GM12878 (cell line): ENCODE data around the gene OR10V1.

Experiments used
- EGR1 ChIP-seq, 2 experiments: IDR thresholded peaks; 1 replicate in 1 of 2; 2 replicates in 1 of 2; pipeline ENCODE4 v1.6.1; 2011 to 2012; ENCODE audit warnings: low read depth in 2 of 2, low read length in 2 of 2, borderline replicate concordance in 1 of 2, mild to moderate bottlenecking in 1 of 2, moderate library complexity in 1 of 2
- EZH2 ChIP-seq: IDR thresholded peaks from 2 replicates; pipeline ENCODE4 v1.6.1; 2012; ENCODE audit warnings: low read depth, mild to moderate bottlenecking, control low read depth, inconsistent platforms, low read length, borderline replicate concordance; ENCODE audit not compliant: control insufficient read depth
- GABPA ChIP-seq: IDR thresholded peaks from 2 replicates; pipeline ENCODE4 v1.6.1; 2014; ENCODE audit warnings: antibody characterized with exemption, low read depth, mild to moderate bottlenecking, inconsistent platforms
- MEF2A ChIP-seq: IDR thresholded peaks from 2 replicates; pipeline ENCODE4 v1.6.1; 2011; ENCODE audit warnings: low read depth, mild to moderate bottlenecking, low read length, moderate library complexity; ENCODE audit not compliant: insufficient read depth
- MTA2 ChIP-seq: fragments of 450-650 bp; IDR thresholded peaks from 2 replicates; pipeline ENCODE4 v1.6.1; 2016; ENCODE audit warnings: low read depth, mild to moderate bottlenecking, moderate library complexity
- MYC ChIP-seq: IDR thresholded peaks from 2 replicates; pipeline ENCODE4 v1.6.1; 2011; ENCODE audit warnings: mild to moderate bottlenecking, low read length, moderate library complexity, inconsistent platforms; ENCODE audit not compliant: insufficient read depth, insufficient replicate concordance, insufficient read length, severe bottlenecking
- NFIC ChIP-seq: IDR thresholded peaks from 2 replicates; pipeline ENCODE4 v1.6.1; 2012; ENCODE audit warnings: low read depth, mild to moderate bottlenecking, inconsistent platforms, low read length, moderate library complexity
- POLR2AphosphoS5 ChIP-seq: IDR thresholded peaks from 2 replicates; pipeline ENCODE4 v1.6.1; 2011; ENCODE audit warnings: mild to moderate bottlenecking, low read length, inconsistent platforms
- RAD21 ChIP-seq: IDR thresholded peaks from 2 replicates; pipeline ENCODE4 v1.6.1; 2011; ENCODE audit warnings: mild to moderate bottlenecking, low read depth, low read length, moderate library complexity; ENCODE audit not compliant: insufficient read depth
- SIN3A ChIP-seq: IDR thresholded peaks from 2 replicates; pipeline ENCODE4 v1.6.1; 2012; ENCODE audit warnings: low read depth, low read length, improper control_type of control experiment
- SP1 ChIP-seq: IDR thresholded peaks from one replicate; pipeline ENCODE4 v1.6.1; 2011; ENCODE audit warnings: low read depth, low read length
- TAF1 ChIP-seq: IDR thresholded peaks from 2 replicates; pipeline ENCODE4 v1.6.1; 2011; ENCODE audit warnings: mild to moderate bottlenecking, low read depth, low read length, borderline replicate concordance
- TF ChIP-seq, protein P1 (sequence below), 3 experiments: IDR thresholded peaks in 2 of 3; conservative IDR thresholded peaks in 1 of 3; 2 replicates each; pipeline ENCODE4 v1.5.1; 2011; ENCODE audit warnings: low read depth in 3 of 3, low read length in 3 of 3, mild to moderate bottlenecking in 3 of 3, control low read depth in 2 of 3, moderate library complexity in 2 of 3, inconsistent platforms in 1 of 3, mixed read lengths in 1 of 3; ENCODE audit not compliant: control insufficient read depth in 2 of 3, insufficient read depth in 1 of 3; ENCODE audit errors: extremely low read depth in 1 of 3
- TF ChIP-seq, protein P2 (sequence below): fragments of 450-650 bp; IDR thresholded peaks from 2 replicates; pipeline ENCODE4 v1.6.1; 2017; ENCODE audit warnings: mild to moderate bottlenecking, moderate library complexity

- TF ChIP-seq EZH2 (no peak), EGR1 (IDR thresholded peaks at IDR 0.05; ENCODE audit: borderline replicate concordance in 1 of 2, low read depth in 2 of 2, low read length in 2 of 2) (no peak), NFIC (no peak), MTA2 (no peak), TAF1 (no peak), SIN3A (no peak), MEF2A (no peak), MYC (no peak), POLR2AphosphoS5 (no peak), RAD21 (no peak), GABPA (no peak), SP1 (no peak)
- TF ChIP-seq, protein P1, sequence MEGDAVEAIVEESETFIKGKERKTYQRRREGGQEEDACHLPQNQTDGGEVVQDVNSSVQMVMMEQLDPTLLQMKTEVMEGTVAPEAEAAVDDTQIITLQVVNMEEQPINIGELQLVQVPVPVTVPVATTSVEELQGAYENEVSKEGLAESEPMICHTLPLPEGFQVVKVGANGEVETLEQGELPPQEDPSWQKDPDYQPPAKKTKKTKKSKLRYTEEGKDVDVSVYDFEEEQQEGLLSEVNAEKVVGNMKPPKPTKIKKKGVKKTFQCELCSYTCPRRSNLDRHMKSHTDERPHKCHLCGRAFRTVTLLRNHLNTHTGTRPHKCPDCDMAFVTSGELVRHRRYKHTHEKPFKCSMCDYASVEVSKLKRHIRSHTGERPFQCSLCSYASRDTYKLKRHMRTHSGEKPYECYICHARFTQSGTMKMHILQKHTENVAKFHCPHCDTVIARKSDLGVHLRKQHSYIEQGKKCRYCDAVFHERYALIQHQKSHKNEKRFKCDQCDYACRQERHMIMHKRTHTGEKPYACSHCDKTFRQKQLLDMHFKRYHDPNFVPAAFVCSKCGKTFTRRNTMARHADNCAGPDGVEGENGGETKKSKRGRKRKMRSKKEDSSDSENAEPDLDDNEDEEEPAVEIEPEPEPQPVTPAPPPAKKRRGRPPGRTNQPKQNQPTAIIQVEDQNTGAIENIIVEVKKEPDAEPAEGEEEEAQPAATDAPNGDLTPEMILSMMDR (IDR thresholded peaks at IDR 0.05 in 2 of 3, conservative IDR thresholded peaks at IDR 0.05 in 1 of 3; ENCODE audit: control insufficient read depth in 2 of 3, extremely low read depth in 1 of 3, insufficient read depth in 1 of 3, low read depth in 3 of 3, low read length in 3 of 3) = no peak
- TF ChIP-seq, protein P2, sequence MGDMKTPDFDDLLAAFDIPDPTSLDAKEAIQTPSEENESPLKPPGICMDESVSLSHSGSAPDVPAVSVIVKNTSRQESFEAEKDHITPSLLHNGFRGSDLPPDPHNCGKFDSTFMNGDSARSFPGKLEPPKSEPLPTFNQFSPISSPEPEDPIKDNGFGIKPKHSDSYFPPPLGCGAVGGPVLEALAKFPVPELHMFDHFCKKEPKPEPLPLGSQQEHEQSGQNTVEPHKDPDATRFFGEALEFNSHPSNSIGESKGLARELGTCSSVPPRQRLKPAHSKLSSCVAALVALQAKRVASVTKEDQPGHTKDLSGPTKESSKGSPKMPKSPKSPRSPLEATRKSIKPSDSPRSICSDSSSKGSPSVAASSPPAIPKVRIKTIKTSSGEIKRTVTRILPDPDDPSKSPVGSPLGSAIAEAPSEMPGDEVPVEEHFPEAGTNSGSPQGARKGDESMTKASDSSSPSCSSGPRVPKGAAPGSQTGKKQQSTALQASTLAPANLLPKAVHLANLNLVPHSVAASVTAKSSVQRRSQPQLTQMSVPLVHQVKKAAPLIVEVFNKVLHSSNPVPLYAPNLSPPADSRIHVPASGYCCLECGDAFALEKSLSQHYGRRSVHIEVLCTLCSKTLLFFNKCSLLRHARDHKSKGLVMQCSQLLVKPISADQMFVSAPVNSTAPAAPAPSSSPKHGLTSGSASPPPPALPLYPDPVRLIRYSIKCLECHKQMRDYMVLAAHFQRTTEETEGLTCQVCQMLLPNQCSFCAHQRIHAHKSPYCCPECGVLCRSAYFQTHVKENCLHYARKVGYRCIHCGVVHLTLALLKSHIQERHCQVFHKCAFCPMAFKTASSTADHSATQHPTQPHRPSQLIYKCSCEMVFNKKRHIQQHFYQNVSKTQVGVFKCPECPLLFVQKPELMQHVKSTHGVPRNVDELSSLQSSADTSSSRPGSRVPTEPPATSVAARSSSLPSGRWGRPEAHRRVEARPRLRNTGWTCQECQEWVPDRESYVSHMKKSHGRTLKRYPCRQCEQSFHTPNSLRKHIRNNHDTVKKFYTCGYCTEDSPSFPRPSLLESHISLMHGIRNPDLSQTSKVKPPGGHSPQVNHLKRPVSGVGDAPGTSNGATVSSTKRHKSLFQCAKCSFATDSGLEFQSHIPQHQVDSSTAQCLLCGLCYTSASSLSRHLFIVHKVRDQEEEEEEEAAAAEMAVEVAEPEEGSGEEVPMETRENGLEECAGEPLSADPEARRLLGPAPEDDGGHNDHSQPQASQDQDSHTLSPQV = no peak
Observed at GRCh38 chr11:59706518-59707285, 6.9 kb downstream of the OR10V1 start.
